Memory B cell (primary cell): ENCODE measurements around the gene GFOD1.
"Not testable (repeated sequence)": the region's sequence is repeated elsewhere in the genome, so short reads cannot be mapped to it uniquely, and the experiment has no call there.

ENCODE experiments used
- ATAC-seq: fragments of 150-1000 bp; cut with Tn5 transposase; 2 replicates; pipeline ENCODE4 v1.10.0; 2021; ENCODE audit warnings: low read depth, mild to moderate bottlenecking, moderate library complexity
- DNase-seq, 2 donors: peaks; one replicate each; pipeline ENCODE4 v3.0.0; 2022; ENCODE audit warnings: low spot score in 2 of 2
- H3K27ac Mint-ChIP-seq: one replicate; pipeline ENCODE4 v1.8.0; 2022; ENCODE audit warnings: mild to moderate bottlenecking, moderate library complexity, mixed read lengths
- H3K27me3 Mint-ChIP-seq: one replicate; pipeline ENCODE4 v1.8.0; 2022; ENCODE audit warnings: mixed read lengths
- H3K36me3 Mint-ChIP-seq: one replicate; pipeline ENCODE4 v1.8.0; 2022; ENCODE audit warnings: mild to moderate bottlenecking, mixed read lengths
- H3K4me1 Mint-ChIP-seq: one replicate; pipeline ENCODE4 v1.8.0; 2022; ENCODE audit warnings: mixed read lengths
- H3K4me3 Mint-ChIP-seq: one replicate; pipeline ENCODE4 v1.8.0; 2022; ENCODE audit warnings: mild to moderate bottlenecking, moderate library complexity, mixed read lengths
- H3K9me3 Mint-ChIP-seq: one replicate; pipeline ENCODE4 v1.8.0; 2022; ENCODE audit warnings: mixed read lengths

The GFOD1 gene

GRCh38 chr6:13470238-13471140 is 16.9 kb downstream of the GFOD1 start:
- peaks cover 40% of the 10 kb centered on the region for H3K4me1 Mint-ChIP-seq
- DNase-seq (no peak), ATAC-seq (no peak)
- H3K27ac Mint-ChIP-seq = peak overlapping the region; percentile 53
- H3K36me3 Mint-ChIP-seq = peaks cover 22% of the 10 kb centered on the region
- H3K4me3 Mint-ChIP-seq = no peak overlapping the region
- no peaks in the 10 kb centered on the region for H3K27me3 Mint-ChIP-seq
- no peaks in the 10 kb centered on the region for H3K9me3 Mint-ChIP-seq

GRCh38 chr6:13469693-13470092 is 17.7 kb downstream of the GFOD1 start:
- no peak overlapping the region for H3K27ac Mint-ChIP-seq
- peaks cover 22% of the 10 kb centered on the region for H3K36me3 Mint-ChIP-seq
- no peaks in the 10 kb centered on the region for H3K9me3 Mint-ChIP-seq
- peaks cover 41% of the 10 kb centered on the region for H3K4me1 Mint-ChIP-seq
- DNase-seq (no peak), ATAC-seq (no peak)
- H3K27me3 Mint-ChIP-seq = no peaks in the 10 kb centered on the region
- no peak overlapping the region for H3K4me3 Mint-ChIP-seq

- ATAC-seq (no peak), DNase-seq (no peak)
- H3K4me1 Mint-ChIP-seq = peaks cover 42% of the 10 kb centered on the region
- no peaks in the 10 kb centered on the region for H3K27me3 Mint-ChIP-seq
- peaks cover 22% of the 10 kb centered on the region for H3K36me3 Mint-ChIP-seq
- H3K9me3 Mint-ChIP-seq = no peaks in the 10 kb centered on the region
- H3K4me3 Mint-ChIP-seq = no peak overlapping the region
- H3K27ac Mint-ChIP-seq = no peak overlapping the region
Observed at GRCh38 chr6:13468839-13469238, 18.6 kb downstream of the GFOD1 start.

- no peak overlapping the region for H3K27ac Mint-ChIP-seq
- H3K4me1 Mint-ChIP-seq = peaks cover 49% of the 10 kb centered on the region
- no peaks in the 10 kb centered on the region for H3K27me3 Mint-ChIP-seq
- no peak for ATAC-seq
- H3K36me3 Mint-ChIP-seq = peaks cover 22% of the 10 kb centered on the region
- no peak overlapping the region for H3K4me3 Mint-ChIP-seq
- no peaks in the 10 kb centered on the region for H3K9me3 Mint-ChIP-seq
- no peak for DNase-seq
Observed at GRCh38 chr6:13467216-13467600, 20.2 kb downstream of the GFOD1 start.

GRCh38 chr6:13466304-13467215 is 20.8 kb downstream of the GFOD1 start:
- no peak for DNase-seq
- Mint-ChIP-seq H3K27ac (peak overlapping the region; percentile 65), H3K4me1 (peaks cover 50% of the 10 kb centered on the region)

GRCh38 chr6:13465734-13466133 is 21.7 kb downstream of the GFOD1 start:
- Mint-ChIP-seq H3K27ac (no peak overlapping the region), H3K9me3 (no peaks in the 10 kb centered on the region), H3K36me3 (peaks cover 19% of the 10 kb centered on the region), H3K27me3 (no peaks in the 10 kb centered on the region), H3K4me1 (peaks cover 49% of the 10 kb centered on the region), H3K4me3 (no peak overlapping the region)
- ATAC-seq = no peak
- DNase-seq = no peak

More at GRCh38 chr6:13466304-13467215, 20.8 kb downstream of the GFOD1 start:
- Mint-ChIP-seq H3K4me3 (no peak overlapping the region), H3K9me3 (no peaks in the 10 kb centered on the region), H3K27me3 (no peaks in the 10 kb centered on the region), H3K36me3 (peaks cover 19% of the 10 kb centered on the region)
- no peak for ATAC-seq

GRCh38 chr6:13463941-13464340 is 23.5 kb downstream of the GFOD1 start:
- H3K4me1 Mint-ChIP-seq = peaks cover 41% of the 10 kb centered on the region
- H3K27me3 Mint-ChIP-seq = no peaks in the 10 kb centered on the region
- H3K9me3 Mint-ChIP-seq = no peaks in the 10 kb centered on the region
- H3K4me3 Mint-ChIP-seq = no peak overlapping the region
- H3K27ac Mint-ChIP-seq = no peak overlapping the region
- H3K36me3 Mint-ChIP-seq = peaks cover 13% of the 10 kb centered on the region
- ATAC-seq (no peak), DNase-seq (no peak)

GRCh38 chr6:13463328-13463717 is 24.1 kb downstream of the GFOD1 start:
- ATAC-seq = no peak
- no peaks in the 10 kb centered on the region for H3K9me3 Mint-ChIP-seq
- H3K36me3 Mint-ChIP-seq = peaks cover 7% of the 10 kb centered on the region
- no peaks in the 10 kb centered on the region for H3K27me3 Mint-ChIP-seq
- no peak for DNase-seq
- peaks cover 46% of the 10 kb centered on the region for H3K4me1 Mint-ChIP-seq
- H3K27ac Mint-ChIP-seq = no peak overlapping the region
- H3K4me3 Mint-ChIP-seq = no peak overlapping the region

- H3K9me3 Mint-ChIP-seq = no peaks in the 10 kb centered on the region
- peaks cover 6% of the 10 kb centered on the region for H3K36me3 Mint-ChIP-seq
- ATAC-seq = peak; percentile 51
- peak overlapping the region; percentile 82 for H3K27ac Mint-ChIP-seq
- no peaks in the 10 kb centered on the region for H3K27me3 Mint-ChIP-seq
- DNase-seq = no peak
- peaks cover 48% of the 10 kb centered on the region for H3K4me1 Mint-ChIP-seq
- no peak overlapping the region for H3K4me3 Mint-ChIP-seq
Observed at GRCh38 chr6:13462458-13463327, 24.7 kb downstream of the GFOD1 start.

GRCh38 chr6:13461805-13462204 is 25.6 kb downstream of the GFOD1 start:
- peak overlapping the region; percentile 82 for H3K27ac Mint-ChIP-seq
- no peak for ATAC-seq

GRCh38 chr6:13461307-13461706 is 26.1 kb downstream of the GFOD1 start:
- ATAC-seq (no peak), DNase-seq (no peak)
- H3K9me3 Mint-ChIP-seq = no peaks in the 10 kb centered on the region
- no peaks in the 10 kb centered on the region for H3K27me3 Mint-ChIP-seq
- H3K27ac Mint-ChIP-seq = no peak overlapping the region
- peaks cover 47% of the 10 kb centered on the region for H3K4me1 Mint-ChIP-seq
- H3K36me3 Mint-ChIP-seq = peaks cover 6% of the 10 kb centered on the region
- H3K4me3 Mint-ChIP-seq = no peak overlapping the region

More at GRCh38 chr6:13461805-13462204, 25.6 kb downstream of the GFOD1 start:
- peaks cover 47% of the 10 kb centered on the region for H3K4me1 Mint-ChIP-seq
- no peak overlapping the region for H3K4me3 Mint-ChIP-seq
- peaks cover 6% of the 10 kb centered on the region for H3K36me3 Mint-ChIP-seq
- no peak for DNase-seq
- no peaks in the 10 kb centered on the region for H3K27me3 Mint-ChIP-seq
- no peaks in the 10 kb centered on the region for H3K9me3 Mint-ChIP-seq

GRCh38 chr6:13460289-13460688 is 27.1 kb downstream of the GFOD1 start:
- not testable (repeated sequence) for H3K9me3 Mint-ChIP-seq, H3K36me3 Mint-ChIP-seq, H3K27me3 Mint-ChIP-seq, H3K27ac Mint-ChIP-seq, DNase-seq, ATAC-seq, H3K4me3 Mint-ChIP-seq
- peaks cover 46% of the 10 kb centered on the region for H3K4me1 Mint-ChIP-seq

- Mint-ChIP-seq H3K27ac (peak overlapping the region; percentile 17), H3K4me1 (peaks cover 48% of the 10 kb centered on the region), H3K36me3 (peaks cover 6% of the 10 kb centered on the region), H3K4me3 (no peak overlapping the region), H3K27me3 (no peaks in the 10 kb centered on the region), H3K9me3 (no peaks in the 10 kb centered on the region)
- no peak for DNase-seq
- no peak for ATAC-seq
Observed at GRCh38 chr6:13457577-13457976, 29.8 kb downstream of the GFOD1 start.
